GM18511 (cell line): ENCODE data around the gene ACOX1.
"Not testable (repeated sequence)": the region's sequence is repeated elsewhere in the genome, so short reads cannot be mapped to it uniquely, and the experiment has no call there.

Experiments used
- ATAC-seq: cut with Tn5 transposase; IDR thresholded peaks from one replicate; pipeline ENCODE4 v1.9.1; 2021; ENCODE audit warnings: mild to moderate bottlenecking, moderate library complexity; ENCODE audit not compliant: unreplicated experiment

Gene ACOX1

DNA sequence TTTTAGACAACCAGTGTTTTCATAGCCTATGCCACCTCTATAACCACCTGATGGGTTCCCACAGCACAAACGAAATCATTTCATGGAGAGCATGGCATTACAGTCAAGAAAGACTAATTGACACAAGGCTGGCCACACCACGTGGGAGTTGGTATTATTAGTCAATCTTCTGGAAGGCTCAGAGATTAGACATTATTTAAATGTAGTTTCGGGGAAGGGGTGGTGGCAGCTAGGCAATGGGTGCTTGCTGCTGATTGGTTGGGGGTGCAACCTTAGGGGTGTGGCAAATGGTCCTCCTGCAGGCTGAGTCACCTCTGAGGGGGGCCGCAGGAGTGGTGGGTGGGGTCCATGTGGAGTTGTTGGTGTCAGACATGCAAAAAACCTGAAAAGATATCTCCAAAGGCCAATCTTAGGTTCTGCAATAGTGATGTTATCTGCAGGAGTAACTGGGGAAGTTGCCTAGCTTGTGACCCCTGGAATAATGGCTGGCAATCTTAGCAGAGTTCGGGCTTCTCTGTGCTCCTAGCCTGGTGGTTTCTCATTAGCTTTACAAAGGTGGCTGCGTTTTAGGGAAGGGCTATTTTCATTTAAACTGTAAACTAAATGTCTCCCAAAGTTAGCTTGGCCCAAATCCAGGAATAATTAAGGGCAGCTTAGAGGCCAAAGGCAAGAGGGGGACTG lies 4.7 kb upstream of the ACOX1 start:
- ATAC-seq: no peak

DNA sequence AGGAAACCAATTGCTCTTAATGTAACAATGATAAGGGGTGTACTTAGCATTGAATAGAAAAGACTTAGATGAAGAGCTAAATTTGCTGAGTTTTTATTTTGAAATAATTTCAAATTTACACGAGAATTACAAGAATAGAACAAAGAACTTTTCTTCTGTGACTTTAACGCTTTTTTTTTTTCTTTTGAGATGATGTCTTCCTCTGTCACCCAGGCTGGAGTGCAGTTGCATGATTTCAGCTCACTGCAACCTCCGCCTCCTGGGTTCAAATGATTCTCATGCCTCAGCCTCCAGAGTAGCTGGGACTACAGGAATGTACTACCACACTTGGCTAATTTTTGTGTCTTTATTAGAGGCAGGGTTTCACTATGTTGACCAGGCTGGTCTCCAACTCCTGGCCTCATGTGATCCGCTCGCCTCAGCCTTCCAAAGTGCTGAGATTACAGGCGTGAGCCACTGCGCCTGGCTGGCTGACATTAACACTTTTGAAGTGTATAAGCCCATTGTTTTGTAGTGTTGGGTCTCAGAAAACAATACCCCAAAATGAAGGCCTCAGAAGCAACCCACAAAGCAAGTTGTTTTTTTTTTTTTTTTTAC lies 2.2 kb upstream of the ACOX1 start:
- no peak for ATAC-seq

GRCh38 chr17:75980188-75981018 lies 1.4 kb upstream of the ACOX1 start:
- no peak for ATAC-seq

- peak; percentile 23 for ATAC-seq
Measured at GRCh38 chr17:75979705-75980187, 780 bp upstream of the ACOX1 start.

DNA sequence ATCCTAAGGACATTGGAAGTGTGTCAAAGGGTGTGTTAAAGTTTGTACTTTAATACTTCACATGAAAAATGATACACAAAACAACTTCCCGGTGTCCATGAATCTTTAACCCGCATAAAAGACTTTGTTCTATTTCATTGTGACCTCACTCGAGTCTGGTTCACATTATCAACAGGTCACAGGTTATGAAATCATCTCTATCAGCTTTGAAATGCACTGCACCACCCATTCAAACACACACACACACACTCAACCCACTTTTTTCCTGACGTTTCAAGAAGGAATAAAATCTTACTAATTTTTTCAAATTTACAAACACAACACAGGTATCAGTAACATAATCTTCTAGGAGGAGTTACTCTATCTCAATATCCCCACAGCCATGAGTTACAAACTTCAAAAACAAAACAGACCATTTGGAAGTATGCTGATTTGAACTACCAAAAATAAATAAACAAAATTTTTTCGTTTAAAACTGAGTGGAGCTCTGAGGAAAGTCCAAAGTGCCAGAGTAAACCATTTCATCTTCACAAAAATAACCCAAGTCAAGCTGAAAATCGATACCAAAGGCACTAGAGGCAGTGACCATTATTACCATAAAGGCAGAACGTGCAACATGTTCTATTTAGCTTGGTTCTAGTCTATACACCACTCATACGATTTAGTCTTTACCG lies 2.7 kb downstream of the ACOX1 start:
- ATAC-seq: no peak

- no peak for ATAC-seq
Measured at GRCh38 chr17:75975757-75976174, 3.2 kb downstream of the ACOX1 start.

- ATAC-seq: not testable (repeated sequence)
Measured at GRCh38 chr17:75975187-75975586, 3.8 kb downstream of the ACOX1 start.

GRCh38 chr17:75970626-75971025 lies 8.3 kb downstream of the ACOX1 start:
- no peak for ATAC-seq

GRCh38 chr17:75970011-75970523 lies 8.9 kb downstream of the ACOX1 start:
- no peak for ATAC-seq

- ATAC-seq: not testable (repeated sequence)
Measured at GRCh38 chr17:75969044-75969443, 9.9 kb downstream of the ACOX1 start.

- no peak for ATAC-seq
Measured at GRCh38 chr17:75965468-75965867, 13.5 kb downstream of the ACOX1 start.

GRCh38 chr17:75959839-75960511 lies 19.0 kb downstream of the ACOX1 start:
- no peak for ATAC-seq

- no peak for ATAC-seq
Measured at GRCh38 chr17:75959051-75959838, 19.7 kb downstream of the ACOX1 start.

DNA sequence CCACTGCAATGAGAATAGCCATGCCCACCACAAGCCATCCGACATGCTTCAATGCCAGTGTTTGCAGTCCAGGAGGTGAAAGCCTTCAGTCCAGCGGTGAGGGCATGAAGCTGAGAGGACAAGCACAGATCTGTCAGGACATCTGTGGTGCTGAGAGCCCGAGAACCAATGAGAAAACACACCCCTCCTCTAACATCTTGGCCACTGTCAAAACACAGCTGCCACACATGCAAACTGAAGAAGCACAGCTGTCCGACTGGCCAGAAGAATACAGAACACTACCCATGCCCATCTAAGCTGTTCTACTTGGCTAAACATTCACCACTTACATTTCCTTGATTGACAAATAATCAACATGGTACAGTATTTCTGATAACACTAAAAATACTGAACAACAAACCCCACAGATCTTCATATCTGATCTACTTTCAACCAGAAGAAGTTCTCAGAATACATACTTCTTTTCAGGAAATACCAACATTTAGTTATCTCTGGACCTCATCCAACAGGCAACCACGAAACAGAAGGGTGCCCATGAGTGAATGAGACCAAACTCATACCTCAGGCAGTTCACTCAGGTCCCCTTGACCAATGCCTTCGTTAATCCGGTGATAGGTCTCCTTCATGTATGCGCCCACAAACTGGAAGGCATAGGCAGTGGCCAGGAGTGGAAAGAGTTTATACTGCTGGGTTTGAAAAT lies 28.0 kb downstream of the ACOX1 start:
- ATAC-seq: no peak

DNA sequence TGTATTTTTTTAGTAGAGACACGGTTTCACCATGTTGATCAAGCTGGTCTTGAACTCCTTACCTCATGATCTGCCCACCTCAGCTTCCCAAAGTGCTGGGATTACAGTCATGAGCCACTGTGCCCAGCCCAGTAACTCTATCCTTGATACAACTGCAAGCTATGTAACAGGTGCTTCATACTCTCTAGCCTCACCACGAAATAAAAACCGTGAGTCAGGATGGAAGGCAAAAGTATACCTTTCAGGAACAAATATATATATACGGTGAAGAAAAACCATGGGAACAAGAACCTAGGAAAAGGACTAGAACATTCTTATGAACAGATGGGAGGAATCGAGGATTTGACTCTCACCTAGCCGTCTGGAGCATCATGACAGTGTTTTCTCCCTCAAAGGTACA lies 28.5 kb downstream of the ACOX1 start:
- ATAC-seq: no peak

GRCh38 chr17:75945211-75945610 lies 33.8 kb downstream of the ACOX1 start:
- no peak for ATAC-seq

DNA sequence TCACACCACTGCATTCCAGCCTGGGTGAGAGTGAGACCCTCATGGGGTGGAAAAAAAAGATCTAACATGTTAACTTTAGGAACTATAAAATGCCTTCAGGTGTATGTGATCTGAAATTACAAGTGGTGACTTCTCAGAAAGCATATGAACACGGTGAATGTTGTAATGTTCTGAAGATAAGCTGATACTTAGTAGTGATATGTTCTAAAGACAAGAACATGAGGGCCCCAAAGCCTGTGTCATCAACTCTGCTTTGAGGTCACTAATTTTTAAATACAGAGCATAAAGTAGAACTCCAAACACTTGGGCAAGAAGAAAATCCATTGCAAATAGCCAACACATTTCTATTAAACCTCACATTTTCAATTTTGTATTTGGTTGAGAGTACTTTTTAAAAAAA lies 35.5 kb downstream of the ACOX1 start:
- ATAC-seq: no peak

- no peak for ATAC-seq
Measured at GRCh38 chr17:75942473-75942872, 36.5 kb downstream of the ACOX1 start.

GRCh38 chr17:75941442-75941819 lies 37.5 kb downstream of the ACOX1 start:
- ATAC-seq: no peak
